Measurements from ENCODE around the gene GEMIN2.
"Not testable (repeated sequence)": the region's sequence is repeated elsewhere in the genome, so short reads cannot be mapped to it uniquely, and the experiment has no call there.

Gene GEMIN2

GRCh38 chr14:39113685-39114072 lies 444 bp upstream of the GEMIN2 start:
- DNase-seq: no peak

- DNase-seq: no peak
Observed at GRCh38 chr14:39122330-39123138, 8.4 kb downstream of the GEMIN2 start.

- DNase-seq: not testable (repeated sequence)
Observed at GRCh38 chr14:39137835-39138234, 23.7 kb downstream of the GEMIN2 start.

GRCh38 chr14:39138440-39138839 lies 24.3 kb downstream of the GEMIN2 start:
- DNase-seq: no peak

- DNase-seq: no peak
Observed at GRCh38 chr14:39140170-39140569, 26.0 kb downstream of the GEMIN2 start.

- DNase-seq: not testable (repeated sequence)
Observed at GRCh38 chr14:39141623-39142022, 27.5 kb downstream of the GEMIN2 start.

- DNase-seq: not testable (repeated sequence)
Observed at GRCh38 chr14:39143226-39143625, 29.1 kb downstream of the GEMIN2 start.

GRCh38 chr14:39145266-39145966 lies 31.3 kb downstream of the GEMIN2 start:
- no peak for DNase-seq

GRCh38 chr14:39154594-39155189 lies 40.6 kb downstream of the GEMIN2 start:
- no peak for DNase-seq

GRCh38 chr14:39157491-39157890 lies 43.4 kb downstream of the GEMIN2 start:
- no peak for DNase-seq

- no peak for DNase-seq
Observed at GRCh38 chr14:39158222-39158858, 44.2 kb downstream of the GEMIN2 start.

GRCh38 chr14:39160494-39160893 lies 46.4 kb downstream of the GEMIN2 start:
- no peak for DNase-seq

GRCh38 chr14:39167797-39168320 lies 53.7 kb downstream of the GEMIN2 start:
- DNase-seq: not testable (repeated sequence)

- DNase-seq: no peak
Observed at GRCh38 chr14:39168591-39168990, 54.5 kb downstream of the GEMIN2 start.

GRCh38 chr14:39169541-39169900 lies 55.4 kb downstream of the GEMIN2 start:
- DNase-seq: no peak

GRCh38 chr14:39173198-39173597 lies 59.1 kb downstream of the GEMIN2 start:
- DNase-seq: no peak

- DNase-seq: peak; percentile 81
Observed at GRCh38 chr14:39174560-39175444, 60.7 kb downstream of the GEMIN2 start, which contains the start of gene PNN. Gene PNN (plus strand): TSS chr14:39175254. CDS start chr14:39175280, 26 bp downstream.

- DNase-seq: peak; percentile 29
Observed at GRCh38 chr14:39175445-39176262, 61.5 kb downstream of the GEMIN2 start.

- DNase-seq: no peak
Observed at GRCh38 chr14:39176263-39177167, 62.4 kb downstream of the GEMIN2 start.

- no peak for DNase-seq
Observed at GRCh38 chr14:39177168-39177545, 63.0 kb downstream of the GEMIN2 start.

All from GOT3 (cell line).